ENCODE results near the gene SLC49A3.

Gene SLC49A3

GRCh38 chr4:661881-662761 is 26.8 kb downstream of the SLC49A3 start:
- H3K27me3 ChIP-seq (ENCODE audit: insufficient read depth, low read length, poor library complexity), result no peaks in the 10 kb centered on the region
- no peak overlapping the region for H3K9ac ChIP-seq (ENCODE audit: low read depth, low read length)
- no peak overlapping the region for H3K27ac ChIP-seq (ENCODE audit: low read length)
- peaks cover 9% of the 10 kb centered on the region for H4K20me1 ChIP-seq (ENCODE audit: insufficient read depth, low read length)
- H3K9me3 ChIP-seq (ENCODE audit: insufficient read depth, low read length, severe bottlenecking), result no peaks in the 10 kb centered on the region
- no peak overlapping the region for H2AFZ ChIP-seq (ENCODE audit: low read depth, low read length)
- peak overlapping the region; percentile 98 for H3K4me2 ChIP-seq (ENCODE audit: insufficient read depth, low read length)
- peaks cover 36% of the 10 kb centered on the region for H3K4me1 ChIP-seq (ENCODE audit: insufficient read depth, low read length)
- no peak for ATAC-seq (ENCODE audit: insufficient read depth, low read depth)
- TF ChIP-seq, protein P1, sequence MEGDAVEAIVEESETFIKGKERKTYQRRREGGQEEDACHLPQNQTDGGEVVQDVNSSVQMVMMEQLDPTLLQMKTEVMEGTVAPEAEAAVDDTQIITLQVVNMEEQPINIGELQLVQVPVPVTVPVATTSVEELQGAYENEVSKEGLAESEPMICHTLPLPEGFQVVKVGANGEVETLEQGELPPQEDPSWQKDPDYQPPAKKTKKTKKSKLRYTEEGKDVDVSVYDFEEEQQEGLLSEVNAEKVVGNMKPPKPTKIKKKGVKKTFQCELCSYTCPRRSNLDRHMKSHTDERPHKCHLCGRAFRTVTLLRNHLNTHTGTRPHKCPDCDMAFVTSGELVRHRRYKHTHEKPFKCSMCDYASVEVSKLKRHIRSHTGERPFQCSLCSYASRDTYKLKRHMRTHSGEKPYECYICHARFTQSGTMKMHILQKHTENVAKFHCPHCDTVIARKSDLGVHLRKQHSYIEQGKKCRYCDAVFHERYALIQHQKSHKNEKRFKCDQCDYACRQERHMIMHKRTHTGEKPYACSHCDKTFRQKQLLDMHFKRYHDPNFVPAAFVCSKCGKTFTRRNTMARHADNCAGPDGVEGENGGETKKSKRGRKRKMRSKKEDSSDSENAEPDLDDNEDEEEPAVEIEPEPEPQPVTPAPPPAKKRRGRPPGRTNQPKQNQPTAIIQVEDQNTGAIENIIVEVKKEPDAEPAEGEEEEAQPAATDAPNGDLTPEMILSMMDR (IDR thresholded peaks at IDR 0.05; ENCODE audit: borderline replicate concordance, extremely low read depth, low read length, poor library complexity, severe bottlenecking), result no peak
- TF ChIP-seq EZH2 (IDR thresholded peaks at IDR 0.05; ENCODE audit: borderline replicate concordance, low read depth, low read length, severe bottlenecking), result no peak
- H3K79me2 ChIP-seq (ENCODE audit: insufficient read depth, low read length), result peaks cover 32% of the 10 kb centered on the region
- peaks cover 27% of the 10 kb centered on the region for H3K36me3 ChIP-seq (ENCODE audit: insufficient read depth, low read length)
- peak overlapping the region in 1 of 2 experiments; percentile 85; a peak in 2 of 4 replicates for H3K4me3 ChIP-seq (ENCODE audit: low read depth in 1 of 2, low read length in 2 of 2)
- DNase-seq, result no peak

DNA sequence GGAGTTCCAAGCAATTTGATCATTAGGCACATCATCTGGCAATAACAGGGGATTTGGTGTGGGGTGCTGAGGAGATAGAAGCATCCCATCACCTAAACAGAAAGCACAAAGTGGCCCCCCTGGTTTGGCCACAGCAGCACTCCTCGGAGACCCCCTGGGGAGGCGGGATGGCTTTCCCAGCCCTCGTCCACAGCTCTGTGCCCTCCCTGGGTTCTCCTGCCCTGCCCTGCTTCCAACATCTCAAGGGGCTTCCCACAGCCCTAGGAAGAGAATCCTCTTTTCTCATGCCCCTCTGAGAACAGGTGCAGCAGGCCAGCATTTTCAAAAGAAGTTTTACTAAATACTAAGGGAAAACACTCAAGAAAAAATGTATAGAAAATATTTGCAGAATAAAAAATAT is 27.7 kb downstream of the SLC49A3 start:
- no peak for ATAC-seq (ENCODE audit: insufficient read depth, low read depth)
- no peak for DNase-seq
- H3K4me1 ChIP-seq (ENCODE audit: insufficient read depth, low read length), result peaks cover 36% of the 10 kb centered on the region
- H3K27ac ChIP-seq (ENCODE audit: low read length), result no peak overlapping the region
- no peaks in the 10 kb centered on the region for H3K27me3 ChIP-seq (ENCODE audit: insufficient read depth, low read length, poor library complexity)
- no peak overlapping the region for H3K4me2 ChIP-seq (ENCODE audit: insufficient read depth, low read length)
- peaks cover 32% of the 10 kb centered on the region for H3K79me2 ChIP-seq (ENCODE audit: insufficient read depth, low read length)
- peaks cover 27% of the 10 kb centered on the region for H3K36me3 ChIP-seq (ENCODE audit: insufficient read depth, low read length)
- H2AFZ ChIP-seq (ENCODE audit: low read depth, low read length), result no peak overlapping the region
- TF ChIP-seq, protein P1 (IDR thresholded peaks at IDR 0.05; ENCODE audit: borderline replicate concordance, extremely low read depth, low read length, poor library complexity, severe bottlenecking), result no peak
- TF ChIP-seq EZH2 (IDR thresholded peaks at IDR 0.05; ENCODE audit: borderline replicate concordance, low read depth, low read length, severe bottlenecking), result no peak
- H4K20me1 ChIP-seq (ENCODE audit: insufficient read depth, low read length), result peaks cover 9% of the 10 kb centered on the region
- no peak overlapping the region for H3K4me3 ChIP-seq (ENCODE audit: low read depth in 1 of 2, low read length in 2 of 2)
- H3K9ac ChIP-seq (ENCODE audit: low read depth, low read length), result no peak overlapping the region
- H3K9me3 ChIP-seq (ENCODE audit: insufficient read depth, low read length, severe bottlenecking), result no peaks in the 10 kb centered on the region

DNA sequence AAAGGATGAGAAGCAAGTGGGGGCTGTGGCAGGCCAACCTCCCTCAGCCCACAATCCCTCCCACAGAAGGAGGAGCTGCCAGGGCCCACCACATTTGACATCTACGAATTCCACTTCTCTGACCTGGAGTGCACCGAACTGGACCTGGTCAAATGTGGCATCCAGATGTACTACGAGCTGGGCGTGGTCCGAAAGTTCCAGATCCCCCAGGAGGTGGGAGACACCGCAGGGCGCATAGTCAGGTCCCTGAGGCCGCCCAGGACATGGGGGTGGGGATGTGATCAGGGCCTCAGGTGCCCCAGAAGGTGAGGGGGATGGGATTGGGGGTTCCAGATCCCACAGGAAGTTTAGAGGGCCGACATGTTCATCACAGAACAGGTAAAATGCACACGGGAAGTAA is 28.6 kb downstream of the SLC49A3 start:
- Histone ChIP-seq H3K9me3 (ENCODE audit: insufficient read depth, low read length, severe bottlenecking) (no peaks in the 10 kb centered on the region), H3K4me3 (ENCODE audit: low read depth in 1 of 2, low read length in 2 of 2) (no peak overlapping the region), H4K20me1 (ENCODE audit: insufficient read depth, low read length) (peaks cover 9% of the 10 kb centered on the region), H3K4me2 (ENCODE audit: insufficient read depth, low read length) (no peak overlapping the region), H3K36me3 (ENCODE audit: insufficient read depth, low read length) (peaks cover 27% of the 10 kb centered on the region), H2AFZ (ENCODE audit: low read depth, low read length) (no peak overlapping the region), H3K79me2 (ENCODE audit: insufficient read depth, low read length) (peaks cover 30% of the 10 kb centered on the region), H3K27ac (ENCODE audit: low read length) (no peak overlapping the region), H3K9ac (ENCODE audit: low read depth, low read length) (no peak overlapping the region), H3K27me3 (ENCODE audit: insufficient read depth, low read length, poor library complexity) (no peaks in the 10 kb centered on the region), H3K4me1 (ENCODE audit: insufficient read depth, low read length) (peaks cover 33% of the 10 kb centered on the region)
- no peak for TF ChIP-seq EZH2 (IDR thresholded peaks at IDR 0.05; ENCODE audit: borderline replicate concordance, low read depth, low read length, severe bottlenecking)
- TF ChIP-seq, protein P1 (IDR thresholded peaks at IDR 0.05; ENCODE audit: borderline replicate concordance, extremely low read depth, low read length, poor library complexity, severe bottlenecking), result no peak
- DNase-seq (no peak), ATAC-seq (ENCODE audit: insufficient read depth, low read depth) (no peak)
